ENCODE data around the gene SLTM.

GRCh38 chr15:58924327-58924726 is 9.2 kb downstream of the SLTM start:
- TF ChIP-seq POLR2A (IDR thresholded peaks at IDR 0.05; ENCODE audit: low read depth, low read length): no peak
- no peak for TF ChIP-seq POLR2AphosphoS5 (IDR thresholded peaks at IDR 0.05; ENCODE audit: low read depth, low read length)

Data from GM12891 (cell line).